Mesodermal cell (in vitro differentiated cells): ENCODE data around the gene TNNI3K. TPM values are rescaled to one million over a fixed set of nuclear protein-coding genes. Genes with fewer than 3 reads are reported as not detected.
A peak's percentile ranks its signal among the peaks of the same experiment; 100 is the strongest.

Experiments used
- H3K27ac ChIP-seq: 2 replicates; pipeline ENCODE4 v1.7.0; 2013; ENCODE audit warnings: mild to moderate bottlenecking, low read depth, low read length, moderate library complexity; ENCODE audit not compliant: severe bottlenecking
- H3K36me3 ChIP-seq: 2 replicates; pipeline ENCODE4 v1.7.1; 2013; ENCODE audit warnings: mild to moderate bottlenecking, low read length, moderate library complexity; ENCODE audit not compliant: control insufficient read depth, insufficient read depth
- H3K4me1 ChIP-seq: one replicate; pipeline ENCODE4 v1.7.1; 2013; ENCODE audit warnings: mild to moderate bottlenecking, low read length; ENCODE audit not compliant: insufficient read depth, control insufficient read depth, poor library complexity, severe bottlenecking
- H3K4me3 ChIP-seq: 2 replicates; pipeline ENCODE4 v1.7.0; 2013; ENCODE audit warnings: low read length, control low read depth, mild to moderate bottlenecking; ENCODE audit not compliant: insufficient read depth, poor library complexity, severe bottlenecking; ENCODE audit errors: extremely low read depth
- H3K9me3 ChIP-seq: 2 replicates; pipeline ENCODE4 v1.7.1; 2013; ENCODE audit warnings: mild to moderate bottlenecking, low read length, moderate library complexity; ENCODE audit not compliant: control insufficient read depth
- WGBS, 2 experiments: methylation state at CpG; one replicate each; pipeline ENCODE4 v1.1.5; 2013; ENCODE audit warnings: missing lambda C conversion rate in 2 of 2; ENCODE audit not compliant: insufficient coverage in 2 of 2; 5-methylcytosine and 5-hydroxymethylcytosine counted together
- polyA plus RNA-seq, 2 experiments: library from polyadenylated mRNA; stranded (reverse); fragments of 50-300 nt; gene quantifications; one replicate each; pipeline ENCODE4 v1.2.3, GENCODE V29; 2013

TNNI3K gene, protein sequence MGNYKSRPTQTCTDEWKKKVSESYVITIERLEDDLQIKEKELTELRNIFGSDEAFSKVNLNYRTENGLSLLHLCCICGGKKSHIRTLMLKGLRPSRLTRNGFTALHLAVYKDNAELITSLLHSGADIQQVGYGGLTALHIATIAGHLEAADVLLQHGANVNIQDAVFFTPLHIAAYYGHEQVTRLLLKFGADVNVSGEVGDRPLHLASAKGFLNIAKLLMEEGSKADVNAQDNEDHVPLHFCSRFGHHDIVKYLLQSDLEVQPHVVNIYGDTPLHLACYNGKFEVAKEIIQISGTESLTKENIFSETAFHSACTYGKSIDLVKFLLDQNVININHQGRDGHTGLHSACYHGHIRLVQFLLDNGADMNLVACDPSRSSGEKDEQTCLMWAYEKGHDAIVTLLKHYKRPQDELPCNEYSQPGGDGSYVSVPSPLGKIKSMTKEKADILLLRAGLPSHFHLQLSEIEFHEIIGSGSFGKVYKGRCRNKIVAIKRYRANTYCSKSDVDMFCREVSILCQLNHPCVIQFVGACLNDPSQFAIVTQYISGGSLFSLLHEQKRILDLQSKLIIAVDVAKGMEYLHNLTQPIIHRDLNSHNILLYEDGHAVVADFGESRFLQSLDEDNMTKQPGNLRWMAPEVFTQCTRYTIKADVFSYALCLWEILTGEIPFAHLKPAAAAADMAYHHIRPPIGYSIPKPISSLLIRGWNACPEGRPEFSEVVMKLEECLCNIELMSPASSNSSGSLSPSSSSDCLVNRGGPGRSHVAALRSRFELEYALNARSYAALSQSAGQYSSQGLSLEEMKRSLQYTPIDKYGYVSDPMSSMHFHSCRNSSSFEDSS
- not detected for polyA plus RNA-seq (2013, experiment 1 of 2)
- not detected for polyA plus RNA-seq (2013, experiment 2 of 2)

DNA sequence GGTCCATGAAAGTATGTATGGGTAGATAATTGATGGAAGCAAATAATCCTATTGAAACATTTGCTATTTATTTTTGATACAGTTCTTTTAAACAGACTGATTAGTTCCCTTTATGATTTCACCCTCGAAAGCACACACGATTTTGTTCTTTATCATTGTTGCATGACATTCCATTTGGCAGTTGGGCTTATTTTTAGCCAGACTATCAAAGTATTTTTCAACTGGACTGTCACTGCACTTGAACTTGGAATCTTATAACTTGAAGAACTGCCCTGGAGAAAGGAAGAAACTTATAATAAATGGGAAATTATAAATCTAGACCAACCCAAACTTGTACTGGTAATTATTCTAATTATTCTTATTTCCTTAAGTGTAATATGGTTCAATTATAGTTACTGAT is at the start of gene TNNI3K:
Gene TNNI3K (plus strand): TSS at position 235 of the 400 bp plus-strand sequence. CDS start 65 bp downstream, at position 300.
- Histone ChIP-seq H3K4me1 (no peaks in the 10 kb centered on the region), H3K4me3 (no peak within 1 kb of the TSS), H3K36me3 (no peaks in the 10 kb centered on the region), H3K9me3 (no peaks in the 10 kb centered on the region), H3K27ac (no peak within 1 kb of the TSS)
- WGBS, 2 experiments, result 80 to 86% methylated on average over 2 of the region's 2 CpGs

DNA sequence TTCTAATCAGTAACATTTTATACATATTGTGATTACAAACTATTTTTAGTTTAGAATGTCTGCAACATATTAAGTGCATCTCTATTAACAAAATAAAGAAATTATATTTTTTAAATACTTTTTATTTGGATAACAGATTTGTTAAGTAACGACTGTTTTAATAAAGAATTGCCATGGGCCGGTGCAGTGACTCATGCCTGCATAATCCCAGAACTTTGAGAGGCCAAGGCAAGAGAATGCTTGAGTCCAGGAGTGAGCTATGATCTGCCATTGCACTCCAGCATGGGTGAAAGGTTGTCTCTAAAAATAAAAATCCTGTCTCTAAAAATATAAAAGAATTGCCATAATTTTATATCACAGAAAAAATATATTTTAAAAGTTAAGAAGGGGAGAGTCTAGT is 41.3 kb upstream of the TNNI3K start:
- 65 to 88% methylated on average over 2 of the region's 2 CpGs for WGBS, 2 experiments
- H3K4me1 ChIP-seq, result no peaks in the 10 kb centered on the region
- H3K27ac ChIP-seq, result no peak overlapping the region
- H3K4me3 ChIP-seq, result no peak overlapping the region
- no peaks in the 10 kb centered on the region for H3K9me3 ChIP-seq
- no peaks in the 10 kb centered on the region for H3K36me3 ChIP-seq

DNA sequence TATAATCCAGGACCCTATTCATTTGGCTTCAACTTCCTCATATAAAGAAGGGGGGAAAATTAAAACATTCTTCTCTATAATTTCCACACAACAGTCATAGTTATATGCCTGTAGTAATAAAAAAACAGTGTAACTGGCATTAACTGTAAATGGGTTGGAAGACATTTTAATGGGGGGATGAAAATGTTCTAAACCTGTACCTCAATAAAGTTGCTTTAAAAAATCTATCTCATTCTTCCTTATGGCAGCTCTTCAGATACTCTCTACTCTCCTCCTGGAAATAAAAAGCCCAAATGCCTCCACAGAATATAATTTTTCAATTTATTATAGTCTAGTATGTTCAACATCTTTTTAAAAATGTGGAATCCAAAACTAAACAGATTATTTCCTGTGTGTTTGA is 39.8 kb upstream of the TNNI3K start:
- Histone ChIP-seq H3K4me1 (no peaks in the 10 kb centered on the region), H3K9me3 (no peaks in the 10 kb centered on the region), H3K27ac (no peak overlapping the region), H3K4me3 (no peak overlapping the region), H3K36me3 (no peaks in the 10 kb centered on the region)

DNA sequence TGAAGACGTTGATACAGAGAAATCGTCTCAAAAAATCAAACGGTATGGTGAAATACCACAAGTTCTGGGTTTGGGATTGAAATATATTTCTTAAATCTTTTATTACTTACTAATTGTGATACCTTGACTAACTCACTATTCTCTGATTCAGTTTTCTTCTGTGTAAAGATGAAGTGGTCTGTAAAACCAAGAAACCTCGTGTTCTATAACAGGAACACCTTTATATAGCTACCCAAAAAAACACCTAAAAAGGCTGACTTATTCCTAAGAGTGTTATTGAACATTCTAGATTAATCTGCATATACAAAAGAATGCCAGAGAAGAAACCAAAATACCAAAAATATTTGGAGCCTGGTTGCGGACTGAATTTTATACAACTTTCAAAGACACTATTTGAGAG is 37.9 kb upstream of the TNNI3K start:
- H3K27ac ChIP-seq, result no peak overlapping the region
- H3K4me3 ChIP-seq, result no peak overlapping the region
- no peaks in the 10 kb centered on the region for H3K4me1 ChIP-seq
- WGBS, 2 experiments, result 80% methylated on average over 2 of the region's 5 CpGs; no CpG with 5 or more reads in 1 of the 2 experiments
- no peaks in the 10 kb centered on the region for H3K9me3 ChIP-seq
- H3K36me3 ChIP-seq, result no peaks in the 10 kb centered on the region

DNA sequence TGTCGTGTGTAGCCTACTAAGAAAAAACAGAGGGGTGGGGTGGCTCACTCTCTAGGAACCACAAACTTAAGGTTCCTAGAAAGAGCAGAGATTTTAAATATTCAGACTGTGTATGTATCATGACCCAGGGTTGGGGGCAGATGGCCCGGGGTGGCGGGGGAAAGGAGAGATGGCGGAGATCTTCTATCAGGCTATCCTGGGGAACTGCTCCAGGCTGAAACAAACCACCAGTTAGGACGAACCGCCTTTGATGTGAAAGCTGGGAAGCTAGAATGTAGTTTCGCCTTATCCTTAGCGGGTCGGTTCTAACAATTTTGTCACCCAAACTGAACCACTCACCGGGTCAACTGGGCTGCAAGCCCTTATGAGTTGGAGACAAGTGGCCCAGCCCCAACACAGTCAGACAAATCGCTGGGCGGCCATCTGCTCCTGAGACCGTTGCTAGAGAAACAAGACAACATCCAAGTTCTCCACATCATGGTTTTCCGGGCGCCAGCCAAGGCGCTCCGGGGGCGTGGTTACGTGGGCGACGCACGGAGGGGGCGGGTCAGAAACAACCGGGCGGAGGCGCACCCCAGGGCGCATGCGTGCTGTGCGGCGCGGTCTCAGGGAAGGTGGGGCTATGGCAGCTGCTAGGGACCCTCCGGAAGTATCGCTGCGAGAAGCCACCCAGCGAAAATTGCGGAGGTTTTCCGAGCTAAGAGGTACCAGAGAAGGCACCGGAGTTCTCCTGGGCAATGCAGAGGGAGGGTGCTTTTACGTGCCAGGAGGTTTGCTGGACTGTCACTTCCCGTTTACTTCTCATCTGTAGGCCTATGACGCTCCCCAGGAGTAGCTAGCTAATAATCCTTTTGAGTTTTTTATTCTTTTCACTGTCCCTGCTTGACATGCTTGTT is 37.3 kb upstream of the TNNI3K start, which contains the start of the genes FPGT and LRRIQ3:
Gene FPGT (plus strand): TSS at position 586 of the 896 bp plus-strand sequence. CDS start 37 bp downstream, at position 623.
Gene LRRIQ3 (minus strand): TSS at position 520 of the 896 bp plus-strand sequence. CDS start 14,492 bp downstream, outside the sequence.
- Histone ChIP-seq H3K27ac (peak within 1 kb of the TSS; percentile 54), H3K4me3 (peak within 1 kb of the TSS; percentile 44), H3K4me1 (no peaks in the 10 kb centered on the region), H3K9me3 (no peaks in the 10 kb centered on the region), H3K36me3 (no peaks in the 10 kb centered on the region)
- WGBS, 2 experiments, result 60 to 70% methylated on average over 36 to 37 of the region's 41 CpGs

DNA sequence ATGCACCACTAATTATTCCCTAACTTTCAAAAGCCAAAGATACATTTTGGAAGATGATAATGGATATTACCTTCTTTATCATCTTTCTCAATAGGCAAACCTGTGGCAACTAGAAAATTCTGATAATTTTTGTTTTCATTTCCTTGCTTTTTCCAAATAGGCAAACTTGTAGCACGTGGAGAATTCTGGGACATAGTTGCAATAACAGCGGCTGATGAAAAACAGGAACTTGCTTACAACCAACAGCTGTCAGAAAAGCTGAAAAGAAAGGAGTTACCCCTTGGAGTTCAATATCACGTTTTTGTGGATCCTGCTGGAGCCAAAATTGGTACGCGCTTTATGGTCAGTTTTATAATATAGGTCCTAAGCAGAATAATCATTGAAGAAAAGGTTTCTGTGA is 35.7 kb upstream of the TNNI3K start:
- Histone ChIP-seq H3K27ac (no peak overlapping the region), H3K4me1 (no peaks in the 10 kb centered on the region), H3K36me3 (no peaks in the 10 kb centered on the region), H3K9me3 (no peaks in the 10 kb centered on the region), H3K4me3 (no peak overlapping the region)
- WGBS, 2 experiments, result 93 to 94% methylated on average over 3 to 5 of the region's 5 CpGs

DNA sequence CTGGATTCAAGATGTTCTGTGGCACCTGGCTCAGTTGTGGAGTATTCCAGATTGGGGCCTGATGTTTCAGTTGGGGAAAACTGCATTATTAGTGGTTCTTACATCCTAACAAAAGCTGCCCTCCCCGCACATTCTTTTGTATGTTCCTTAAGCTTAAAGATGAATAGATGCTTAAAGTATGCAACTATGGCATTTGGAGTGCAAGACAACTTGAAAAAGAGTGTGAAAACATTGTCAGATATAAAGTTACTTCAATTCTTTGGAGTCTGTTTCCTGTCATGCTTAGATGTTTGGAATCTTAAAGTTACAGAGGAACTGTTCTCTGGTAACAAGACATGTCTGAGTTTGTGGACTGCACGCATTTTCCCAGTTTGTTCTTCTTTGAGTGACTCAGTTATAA is 29.9 kb upstream of the TNNI3K start:
- no peaks in the 10 kb centered on the region for H3K9me3 ChIP-seq
- no CpG with 5 or more reads among the region's 2 CpGs for WGBS, 2 experiments
- no peak overlapping the region for H3K4me3 ChIP-seq
- no peaks in the 10 kb centered on the region for H3K36me3 ChIP-seq
- H3K4me1 ChIP-seq, result peaks cover 6% of the 10 kb centered on the region
- H3K27ac ChIP-seq, result no peak overlapping the region

DNA sequence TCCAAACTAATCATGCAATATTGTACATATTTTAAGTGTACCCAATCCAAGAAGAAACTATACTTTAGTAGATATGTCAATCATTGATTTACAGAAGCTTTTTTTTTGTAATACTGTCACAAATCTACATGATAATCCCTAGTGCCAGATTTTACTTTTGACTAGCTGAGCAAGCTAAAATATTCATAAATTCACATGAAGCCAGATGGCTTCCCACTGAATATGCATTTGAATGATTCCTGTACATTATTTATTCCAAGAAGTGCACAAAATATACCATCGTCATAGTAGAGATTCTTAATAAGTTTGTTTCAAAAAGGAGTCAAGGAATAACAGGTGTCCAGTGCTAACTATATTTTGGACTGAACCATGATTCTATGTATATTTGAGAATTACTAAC is 20.0 kb upstream of the TNNI3K start:
- Histone ChIP-seq H3K9me3 (no peaks in the 10 kb centered on the region), H3K4me3 (no peak overlapping the region), H3K27ac (no peak overlapping the region), H3K36me3 (no peaks in the 10 kb centered on the region), H3K4me1 (no peaks in the 10 kb centered on the region)
- WGBS, 2 experiments, result no CpG with 5 or more reads among the region's 1 CpG

DNA sequence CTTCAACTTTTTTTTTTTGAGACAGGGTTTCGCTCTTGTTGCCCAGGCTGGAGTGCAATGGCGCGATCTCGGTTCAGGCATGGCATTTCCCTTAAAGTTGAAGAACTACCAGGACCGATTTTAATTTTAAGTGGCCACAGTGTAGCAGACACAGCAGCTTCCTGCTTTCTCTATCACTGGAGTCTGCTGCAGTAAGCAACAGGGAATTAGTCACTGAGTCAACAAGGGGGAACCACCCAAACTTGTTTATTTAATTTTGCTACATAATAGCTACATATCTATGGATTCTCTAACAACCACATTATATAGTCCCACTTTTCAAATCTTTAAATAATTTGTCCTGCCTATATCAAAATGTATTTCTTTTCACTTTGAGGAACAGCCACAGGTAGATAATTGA is 12.5 kb upstream of the TNNI3K start:
- H3K27ac ChIP-seq, result no peak overlapping the region
- no peaks in the 10 kb centered on the region for H3K36me3 ChIP-seq
- H3K4me3 ChIP-seq, result no peak overlapping the region
- WGBS, 2 experiments, result 91 to 94% methylated on average over 5 of the region's 5 CpGs
- no peaks in the 10 kb centered on the region for H3K4me1 ChIP-seq
- no peaks in the 10 kb centered on the region for H3K9me3 ChIP-seq

DNA sequence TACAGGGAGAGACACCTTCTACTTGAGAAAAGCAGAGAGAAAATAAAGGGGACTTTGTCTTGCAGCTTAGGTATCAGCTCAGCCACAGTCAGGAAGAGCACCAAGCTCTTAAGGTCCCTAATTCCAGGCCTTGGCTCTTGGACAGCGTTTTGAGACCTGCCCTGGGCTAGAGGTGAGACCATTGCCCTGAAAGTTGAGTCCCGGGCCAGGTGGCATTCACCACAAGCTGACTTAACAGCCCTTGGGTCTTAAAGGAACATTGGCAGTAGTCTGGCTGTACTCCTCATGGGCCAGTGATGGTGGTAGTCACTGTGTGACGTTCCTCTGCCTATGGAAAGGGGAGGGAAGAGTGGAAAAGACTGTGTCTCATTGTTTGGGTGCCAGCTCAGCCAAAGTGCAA is 11.7 kb upstream of the TNNI3K start:
- no peak overlapping the region for H3K4me3 ChIP-seq
- no peaks in the 10 kb centered on the region for H3K4me1 ChIP-seq
- no peaks in the 10 kb centered on the region for H3K9me3 ChIP-seq
- WGBS, 2 experiments, result 79 to 94% methylated on average over 3 of the region's 3 CpGs
- no peak overlapping the region for H3K27ac ChIP-seq
- no peaks in the 10 kb centered on the region for H3K36me3 ChIP-seq
